Peyer's patch (tissue), 4 donors: ENCODE measurements around the gene GALNT9. TPM values are rescaled to one million over a fixed set of nuclear protein-coding genes. Genes with fewer than 3 reads are reported as not detected.

ENCODE experiments used
- DNase-seq, 3 donors: peaks; one replicate each; pipeline ENCODE4 v3.0.0-alpha.2; 2017 to 2019
- H3K27ac ChIP-seq, 4 donors: fragments of 200-600 bp; sonication (generic); one replicate each; pipeline ENCODE4 v1.5.1; 2016 to 2019
- H3K27me3 ChIP-seq, 2 donors: fragments of 200-600 bp; sonication (generic); one replicate each; pipeline ENCODE4 v1.5.1; 2019
- H3K36me3 ChIP-seq, 3 donors: fragments of 200-600 bp; sonication (generic); one replicate each; pipeline ENCODE4 v1.5.1; 2016 to 2019
- H3K4me1 ChIP-seq, 4 donors: fragments of 200-600 bp; sonication (generic); one replicate each; pipeline ENCODE4 v1.5.1; 2016 to 2019
- H3K4me3 ChIP-seq, 4 donors: fragments of 200-600 bp; sonication (generic); 1 replicate in 3 of 4; 2 replicates in 1 of 4; pipeline ENCODE4 v1.5.1; 2016 to 2019; ENCODE audit warnings: mild to moderate bottlenecking in 1 of 4
- H3K9me3 ChIP-seq, 4 donors: fragments of 200-600 bp; sonication (generic); one replicate each; pipeline ENCODE4 v1.5.1; 2016 to 2019; ENCODE audit warnings: mild to moderate bottlenecking in 1 of 4
- POLR2A ChIP-seq, 2 donors: fragments of 450-650 bp; IDR thresholded peaks; one replicate each; pipeline ENCODE4 v1.5.1; 2017; ENCODE audit warnings: antibody characterized with exemption in 2 of 2, mild to moderate bottlenecking in 2 of 2, moderate library complexity in 2 of 2
- total RNA-seq, 4 donors: library from RNA; depleted of rRNA; stranded (reverse); fragments of >200 nt; gene quantifications; one replicate each; pipeline ENCODE4 v1.1.0, GENCODE V29; 2016
- TF ChIP-seq, protein P1 (sequence below), 6 experiments: fragments of 450-650 bp in 4 of 6; fragments of 200-600 bp in 2 of 6; sonication (generic) in 1 of 6; IDR thresholded peaks; one replicate each; pipeline ENCODE4 v1.5.1; 2017 to 2019; ENCODE audit warnings: antibody characterized with exemption in 6 of 6, mild to moderate bottlenecking in 3 of 6, moderate library complexity in 1 of 6

The GALNT9 gene
- total RNA-seq, 4 donors from 2014 or later, result not detected

DNA sequence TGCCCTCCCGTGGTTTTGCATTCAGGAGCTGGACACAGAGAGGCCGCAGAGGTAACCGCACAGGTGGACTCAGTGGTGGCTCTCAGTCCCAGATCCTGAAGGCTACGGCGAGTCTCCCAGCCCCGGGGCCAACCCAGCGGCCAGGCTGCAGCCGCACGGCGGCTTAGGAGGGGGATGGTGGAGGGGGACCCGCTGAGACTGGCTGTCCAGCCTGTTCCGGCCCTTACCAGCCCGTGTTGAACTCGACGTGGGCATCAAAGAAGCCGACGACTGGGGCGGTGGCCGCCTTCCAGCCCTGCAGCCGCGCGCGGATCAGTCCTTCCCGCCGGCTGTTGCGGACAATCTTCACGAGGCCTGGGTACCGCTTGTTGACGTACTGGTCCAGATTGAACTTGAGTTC lies 68.7 kb downstream of the GALNT9 start:
- Histone ChIP-seq H3K36me3 (no peaks in the 10 kb centered on the region), H3K27me3 (no peaks in the 10 kb centered on the region), H3K27ac (no peak overlapping the region), H3K9me3 (no peaks in the 10 kb centered on the region), H3K4me1 (no peaks in the 10 kb centered on the region), H3K4me3 (no peak overlapping the region)
- no peak for DNase-seq
- TF ChIP-seq, protein P1, sequence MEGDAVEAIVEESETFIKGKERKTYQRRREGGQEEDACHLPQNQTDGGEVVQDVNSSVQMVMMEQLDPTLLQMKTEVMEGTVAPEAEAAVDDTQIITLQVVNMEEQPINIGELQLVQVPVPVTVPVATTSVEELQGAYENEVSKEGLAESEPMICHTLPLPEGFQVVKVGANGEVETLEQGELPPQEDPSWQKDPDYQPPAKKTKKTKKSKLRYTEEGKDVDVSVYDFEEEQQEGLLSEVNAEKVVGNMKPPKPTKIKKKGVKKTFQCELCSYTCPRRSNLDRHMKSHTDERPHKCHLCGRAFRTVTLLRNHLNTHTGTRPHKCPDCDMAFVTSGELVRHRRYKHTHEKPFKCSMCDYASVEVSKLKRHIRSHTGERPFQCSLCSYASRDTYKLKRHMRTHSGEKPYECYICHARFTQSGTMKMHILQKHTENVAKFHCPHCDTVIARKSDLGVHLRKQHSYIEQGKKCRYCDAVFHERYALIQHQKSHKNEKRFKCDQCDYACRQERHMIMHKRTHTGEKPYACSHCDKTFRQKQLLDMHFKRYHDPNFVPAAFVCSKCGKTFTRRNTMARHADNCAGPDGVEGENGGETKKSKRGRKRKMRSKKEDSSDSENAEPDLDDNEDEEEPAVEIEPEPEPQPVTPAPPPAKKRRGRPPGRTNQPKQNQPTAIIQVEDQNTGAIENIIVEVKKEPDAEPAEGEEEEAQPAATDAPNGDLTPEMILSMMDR (IDR thresholded peaks at IDR 0.05), result no peak
- no peak for TF ChIP-seq POLR2A (IDR thresholded peaks at IDR 0.05)

DNA sequence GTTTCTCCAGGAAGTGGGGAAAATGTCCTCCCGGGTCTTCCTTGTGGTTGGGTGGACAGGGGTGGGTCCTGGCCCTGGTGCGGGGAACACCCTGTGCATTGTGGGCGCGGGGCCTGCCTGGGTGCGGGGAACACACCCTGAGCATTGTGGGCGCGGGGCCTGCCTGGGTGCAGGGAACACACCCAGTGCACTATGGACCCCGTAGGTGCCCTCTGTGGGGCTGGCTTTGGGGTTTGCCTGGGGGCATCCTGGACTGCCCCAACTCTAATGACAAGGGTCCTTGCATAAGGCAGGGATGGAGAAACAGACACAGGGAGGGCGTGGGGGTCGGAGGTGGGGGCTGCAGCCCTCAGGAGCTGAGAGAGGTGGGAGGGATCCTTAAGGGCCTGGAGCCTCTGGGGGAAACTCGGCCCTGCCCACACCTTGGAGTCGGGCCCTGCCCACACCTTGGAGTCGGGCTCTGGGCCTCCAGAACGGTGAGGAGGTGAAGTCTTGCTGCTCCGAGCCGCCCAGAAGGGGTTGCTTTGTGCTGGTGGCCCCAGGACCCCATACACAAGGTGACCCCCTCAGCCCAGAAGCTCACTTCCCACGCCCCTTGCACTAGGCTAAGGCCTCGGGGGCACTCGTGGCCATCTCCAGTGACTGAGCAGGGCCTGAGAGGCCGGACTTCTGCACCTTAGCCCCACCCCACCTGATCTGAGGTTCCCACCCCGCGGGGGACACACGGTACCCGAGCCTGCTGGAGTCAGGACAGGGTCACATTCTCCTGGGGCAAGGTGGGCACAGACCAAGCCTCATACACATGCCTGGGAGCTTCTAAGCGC lies 69.3 kb downstream of the GALNT9 start:
- Histone ChIP-seq H3K27me3 (no peaks in the 10 kb centered on the region), H3K4me3 (no peak overlapping the region), H3K9me3 (no peaks in the 10 kb centered on the region), H3K27ac (no peak overlapping the region), H3K36me3 (no peaks in the 10 kb centered on the region), H3K4me1 (no peaks in the 10 kb centered on the region)
- no peak for TF ChIP-seq POLR2A (IDR thresholded peaks at IDR 0.05)
- TF ChIP-seq, protein P1 (IDR thresholded peaks at IDR 0.05), result no peak
- no peak for DNase-seq

GRCh38 chr12:132259364-132259871 lies 70.0 kb downstream of the GALNT9 start:
- DNase-seq, result no peak
- H3K27me3 ChIP-seq, result no peaks in the 10 kb centered on the region
- H3K4me1 ChIP-seq, result no peaks in the 10 kb centered on the region
- no peak for TF ChIP-seq POLR2A (IDR thresholded peaks at IDR 0.05)
- TF ChIP-seq, protein P1 (IDR thresholded peaks at IDR 0.05), result no peak
- H3K4me3 ChIP-seq, result no peak overlapping the region
- no peak overlapping the region for H3K27ac ChIP-seq
- no peaks in the 10 kb centered on the region for H3K9me3 ChIP-seq
- H3K36me3 ChIP-seq, result no peaks in the 10 kb centered on the region

DNA sequence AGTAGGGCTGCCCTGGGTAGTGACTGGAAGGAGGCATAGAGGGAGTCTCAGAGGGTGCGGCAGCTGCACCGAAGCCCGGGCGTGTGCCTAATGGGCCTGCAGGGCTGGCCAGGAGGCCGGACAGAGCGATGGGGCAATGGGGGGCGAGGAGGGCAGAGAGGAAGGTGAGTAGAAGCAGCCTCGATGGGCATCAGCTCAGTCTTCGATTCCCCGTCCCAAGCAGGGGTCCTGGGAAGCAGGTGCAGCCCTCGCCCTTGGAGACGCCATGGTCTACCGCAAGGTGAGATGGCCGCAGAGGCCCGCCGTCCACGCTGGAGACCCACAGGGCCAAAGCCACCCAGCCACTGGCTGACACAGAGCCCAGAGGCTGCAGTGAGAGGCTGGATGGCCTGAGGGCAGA lies 70.8 kb downstream of the GALNT9 start:
- no peaks in the 10 kb centered on the region for H3K4me1 ChIP-seq
- H3K4me3 ChIP-seq, result no peak overlapping the region
- no peaks in the 10 kb centered on the region for H3K36me3 ChIP-seq
- H3K27ac ChIP-seq, result no peak overlapping the region
- TF ChIP-seq, protein P1 (IDR thresholded peaks at IDR 0.05), result no peak
- no peak for TF ChIP-seq POLR2A (IDR thresholded peaks at IDR 0.05)
- DNase-seq, result no peak
- no peaks in the 10 kb centered on the region for H3K9me3 ChIP-seq
- no peaks in the 10 kb centered on the region for H3K27me3 ChIP-seq

- Histone ChIP-seq H3K27me3 (no peaks in the 10 kb centered on the region), H3K27ac (no peak overlapping the region), H3K4me3 (no peak overlapping the region), H3K36me3 (no peaks in the 10 kb centered on the region), H3K9me3 (no peaks in the 10 kb centered on the region), H3K4me1 (no peaks in the 10 kb centered on the region)
- no peak for DNase-seq
- TF ChIP-seq, protein P1 (IDR thresholded peaks at IDR 0.05), result no peak
- TF ChIP-seq POLR2A (IDR thresholded peaks at IDR 0.05), result no peak
Measured at GRCh38 chr12:132257955-132258490, 71.4 kb downstream of the GALNT9 start.
